K562 (cell line): Measurements from ENCODE around the gene UBE3D. TPM values are rescaled to one million over a fixed set of nuclear protein-coding genes. Genes with fewer than 3 reads are reported as not detected.

Experiments used
- CBX3 ChIP-seq, 2 experiments: IDR thresholded peaks; 1 replicate in 1 of 2; 2 replicates in 1 of 2; pipeline ENCODE4 v1.6.1; 2012; ENCODE audit warnings: inconsistent platforms in 2 of 2, low read length in 2 of 2, borderline replicate concordance in 1 of 2, control low read depth in 1 of 2
- CEBPB ChIP-seq: fragments of 450-650 bp; IDR thresholded peaks from 2 replicates; pipeline ENCODE4 v1.6.1; 2016; ENCODE audit warnings: missing genetic modification characterization, missing compliant biosample characterization
- CEBPG ChIP-seq, 3 experiments: fragments of 200-800 bp in 1 of 3; sonication (Bioruptor generic) in 1 of 3; sonication (generic) in 1 of 3; formaldehyde crosslinking in 1 of 3; IDR thresholded peaks in 2 of 3; conservative IDR thresholded peaks in 1 of 3; 2 replicates each; pipeline versions ENCODE4 v1.6.1 to v1.8.0; 2016 to 2022; ENCODE audit warnings: missing compliant biosample characterization in 2 of 3, missing genetic modification characterization in 2 of 3, mild to moderate bottlenecking in 1 of 3, missing genetic modification reagents in 1 of 3
- ELF1 ChIP-seq: fragments of 200-800 bp; sonication (Bioruptor generic); IDR thresholded peaks from 2 replicates; pipeline ENCODE4 v1.6.1; 2016; ENCODE audit warnings: missing genetic modification characterization, missing compliant biosample characterization
- ETS1 ChIP-seq: conservative IDR thresholded peaks from 2 replicates; pipeline ENCODE4 v1.6.1; 2011; ENCODE audit warnings: low read depth, mild to moderate bottlenecking, low read length; ENCODE audit not compliant: control insufficient read depth
- GATAD2A ChIP-seq: fragments of 450-650 bp; IDR thresholded peaks from 2 replicates; pipeline ENCODE4 v1.6.1; 2017
- HMGN3 ChIP-seq: IDR thresholded peaks from 2 replicates; pipeline ENCODE4 v1.6.1; 2011; ENCODE audit warnings: borderline replicate concordance, low read depth, mild to moderate bottlenecking, mixed read lengths, low read length; ENCODE audit not compliant: insufficient read length; ENCODE audit errors: extremely low read depth
- MCM2 ChIP-seq: fragments of 450-650 bp; IDR thresholded peaks from 2 replicates; pipeline ENCODE4 v1.6.1; 2017; ENCODE audit warnings: low read depth, mild to moderate bottlenecking
- NFE2L1 ChIP-seq: fragments of 450-650 bp; IDR thresholded peaks from 2 replicates; pipeline ENCODE4 v1.6.1; 2016; ENCODE audit warnings: missing genetic modification characterization, low read depth, mild to moderate bottlenecking, missing compliant biosample characterization, moderate library complexity, borderline replicate concordance
- PHF21A ChIP-seq: fragments of 450-650 bp; IDR thresholded peaks from 2 replicates; pipeline ENCODE4 v1.6.1; 2017; ENCODE audit warnings: low read depth, borderline replicate concordance
- POLR2AphosphoS5 ChIP-seq: IDR thresholded peaks from 2 replicates; pipeline ENCODE4 v1.6.1; 2011; ENCODE audit warnings: mild to moderate bottlenecking, low read depth, low read length, moderate library complexity; ENCODE audit not compliant: control insufficient read depth, insufficient read depth
- POU5F1 ChIP-seq: fragments of 150-350 bp; IDR thresholded peaks from 2 replicates; pipeline ENCODE4 v1.6.1; 2014; ENCODE audit warnings: borderline replicate concordance, low read length, low read depth, mild to moderate bottlenecking; ENCODE audit not compliant: partially characterized antibody
- RBM15 ChIP-seq: fragments of 200-400 bp; formaldehyde crosslinking; IDR thresholded peaks from 2 replicates; pipeline ENCODE4 v1.6.1; 2018; ENCODE audit warnings: mild to moderate bottlenecking, low read length, moderate library complexity; ENCODE audit not compliant: insufficient read depth
- SIX5 ChIP-seq, 2 experiments: IDR thresholded peaks; 2 replicates each; pipeline ENCODE4 v1.6.1; 2011; ENCODE audit warnings: low read length in 2 of 2, borderline replicate concordance in 1 of 2, low read depth in 1 of 2, mild to moderate bottlenecking in 1 of 2, moderate library complexity in 1 of 2; ENCODE audit not compliant: insufficient read depth in 1 of 2
- SMAD2 ChIP-seq: fragments of 150-350 bp; IDR thresholded peaks from 2 replicates; pipeline ENCODE4 v1.6.1; 2014; ENCODE audit warnings: low read depth, mild to moderate bottlenecking, low read length
- TOE1 ChIP-seq, 2 experiments: fragments of 450-650 bp in 1 of 2; sonication (generic) in 1 of 2; formaldehyde crosslinking in 1 of 2; IDR thresholded peaks; 2 replicates each; pipeline versions ENCODE4 v1.7.1 to v1.8.0; 2016 to 2022; ENCODE audit warnings: borderline replicate concordance in 2 of 2, mild to moderate bottlenecking in 2 of 2, antibody characterized with exemption in 1 of 2, inconsistent platforms in 1 of 2, low read depth in 1 of 2, missing genetic modification reagents in 1 of 2, moderate library complexity in 1 of 2
- U2AF1 ChIP-seq: fragments of 200-400 bp; formaldehyde crosslinking; optimal IDR thresholded peaks from 2 replicates; pipeline ENCODE3; 2017; ENCODE audit warnings: mild to moderate bottlenecking, low read depth, low read length, moderate library complexity
- ZBTB12 ChIP-seq: fragments of 250-450 bp; sonication (Bioruptor Pico); IDR thresholded peaks from 2 replicates; pipeline ENCODE4 v1.4.0; 2020
- ZBTB26 ChIP-seq: fragments of 450-650 bp; formaldehyde crosslinking; IDR thresholded peaks from 2 replicates; pipeline ENCODE4 v1.4.0; 2022; ENCODE audit warnings: missing genetic modification characterization
- ZKSCAN3 ChIP-seq: fragments of 250-450 bp; sonication (Bioruptor Pico); IDR thresholded peaks from 2 replicates; pipeline ENCODE4 v1.4.0; 2020
- ZNF277 ChIP-seq: fragments of 250-450 bp; sonication (Bioruptor Pico); IDR thresholded peaks from 2 replicates; pipeline ENCODE4 v1.8.0; 2022; ENCODE audit warnings: inconsistent platforms, mild to moderate bottlenecking, moderate library complexity, borderline replicate concordance
- polyA plus RNA-seq, 8 experiments: library from polyadenylated mRNA; depleted of rRNA in 4 of 8; stranded (reverse) in 5 of 8; unstranded in 3 of 8; fragments of >200 nt; fragmentation: Nextera tagmentation in 2 of 8; fragmentation: Illumina TruSeq in 1 of 8; extraction: Ambion mirVana in 2 of 8; extraction: Trizol in 1 of 8; gene quantifications; 2 replicates each; pipeline versions ENCODE4 v1.2.1 to v1.2.3, GENCODE V29; 2011 to 2014; ENCODE audit warnings: inconsistent platforms in 1 of 8, missing spikeins in 1 of 8
- total RNA-seq, 7 experiments: library from RNA; depleted of rRNA in 6 of 7; stranded (reverse); fragments of >200 nt in 6 of 7; fragmentation: Illumina TruSeq in 2 of 7; extraction: Trizol in 2 of 7; gene quantifications; 2 replicates each; pipeline versions ENCODE4 v1.2.1 to v1.2.3, GENCODE V29; 2011 to 2021; ENCODE audit warnings: low replicate concordance in 1 of 7

The UBE3D gene
- total and polyA plus RNA-seq, 9 of the 15 experiments (the other 6 are each of a cell fraction or from before 2014, with no cell fraction given): 9.4 to 17.6 (median 11.9) TPM

- TF ChIP-seq POLR2AphosphoS5 (peak; percentile 56; the same call in 1 of the 2 replicates), SIX5 (IDR thresholded peaks at IDR 0.05; ENCODE audit: borderline replicate concordance in 1 of 2, insufficient read depth in 1 of 2, low read depth in 1 of 2, low read length in 2 of 2) (no peak), TOE1 (IDR thresholded peaks at IDR 0.05; ENCODE audit: borderline replicate concordance) (peak; percentile 93; the same call in 1 of the 2 replicates), TOE1 (CRISPR knock-in tag; IDR thresholded peaks at IDR 0.05; ENCODE audit: borderline replicate concordance, low read depth) (no peak), GATAD2A (no peak), ELF1 (tag) (no peak), U2AF1 (no peak), RBM15 (no peak), CEBPB (tag) (no peak), ZKSCAN3 (CRISPR knock-in tag) (no peak), POU5F1 (no peak), CEBPG (CRISPR knock-in tag; IDR thresholded peaks at IDR 0.05) (no peak), CEBPG (tag; conservative IDR thresholded peaks at IDR 0.05 in 1 of 2, IDR thresholded peaks at IDR 0.05 in 1 of 2) (no peak), CBX3 (IDR thresholded peaks at IDR 0.05; ENCODE audit: borderline replicate concordance in 1 of 2, low read length in 2 of 2) (0 out of 3 replicates have a peak, but pooled peaks of 1 of the 2 experiments have one; percentile 18), HMGN3 (peak; percentile 86), PHF21A (no peak), ZBTB12 (CRISPR knock-in tag) (no peak), NFE2L1 (no peak), MCM2 (no peak), ZBTB26 (CRISPR knock-in tag) (no peak), ETS1 (peak; percentile 37; the same call in 1 of the 2 replicates), ZNF277 (CRISPR knock-in tag) (no peak), SMAD2 (no peak)
Measured at GRCh38 chr6:83065511-83066192, at the start of gene UBE3D (continued).
